HG03135 (cell line): ENCODE measurements around the gene HUNK.

ENCODE experiments used
- ATAC-seq: cut with Tn5 transposase; IDR thresholded peaks from one replicate; pipeline ENCODE4 v1.9.1; 2021; ENCODE audit warnings: mild to moderate bottlenecking, moderate library complexity; ENCODE audit not compliant: unreplicated experiment

Gene HUNK

DNA sequence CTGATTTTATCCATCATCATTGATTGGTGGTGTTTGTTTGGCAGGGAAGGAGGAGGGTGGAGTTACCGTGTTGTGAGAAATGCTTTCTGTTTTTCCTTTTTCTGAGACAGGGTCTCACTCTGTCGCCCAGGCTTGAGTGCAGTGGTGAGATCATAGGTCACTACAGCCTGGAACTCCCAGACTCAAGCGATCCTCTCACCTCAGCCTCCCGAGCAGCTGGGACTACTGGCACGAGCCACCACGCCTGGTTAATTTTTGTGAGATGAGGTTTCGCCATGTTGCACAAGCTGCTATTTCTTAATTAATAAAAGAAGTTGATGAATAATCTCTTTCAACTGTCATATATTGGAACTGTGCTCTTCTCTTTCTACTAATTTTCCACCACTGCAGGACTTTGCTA is 44.3 kb downstream of the HUNK start:
- ATAC-seq, result no peak

DNA sequence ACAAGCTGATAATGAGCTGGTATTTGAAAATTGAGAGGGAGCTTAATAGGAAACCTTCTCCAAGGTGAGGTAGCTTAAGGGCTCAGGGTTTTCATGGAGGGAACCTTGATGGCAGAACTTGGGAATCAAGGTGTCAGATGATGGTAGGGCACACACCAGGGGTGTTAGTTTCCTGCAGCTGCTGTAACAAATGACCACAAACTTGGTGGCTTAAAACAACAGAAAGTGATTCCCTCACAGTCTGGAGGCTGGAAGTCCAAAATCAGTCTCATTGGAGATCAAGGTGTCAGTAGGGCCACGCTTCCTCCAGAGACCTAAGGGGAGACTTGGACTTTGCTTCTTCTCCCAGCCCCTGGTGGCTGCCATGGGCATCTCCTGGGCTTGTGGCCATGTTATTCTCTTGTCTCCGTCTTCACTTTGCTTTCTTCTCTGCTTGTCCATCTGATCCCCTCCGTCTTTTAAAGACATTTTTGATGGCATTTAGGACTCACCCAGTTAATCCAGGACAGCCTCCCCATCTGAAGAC is 45.5 kb downstream of the HUNK start:
- no peak for ATAC-seq

DNA sequence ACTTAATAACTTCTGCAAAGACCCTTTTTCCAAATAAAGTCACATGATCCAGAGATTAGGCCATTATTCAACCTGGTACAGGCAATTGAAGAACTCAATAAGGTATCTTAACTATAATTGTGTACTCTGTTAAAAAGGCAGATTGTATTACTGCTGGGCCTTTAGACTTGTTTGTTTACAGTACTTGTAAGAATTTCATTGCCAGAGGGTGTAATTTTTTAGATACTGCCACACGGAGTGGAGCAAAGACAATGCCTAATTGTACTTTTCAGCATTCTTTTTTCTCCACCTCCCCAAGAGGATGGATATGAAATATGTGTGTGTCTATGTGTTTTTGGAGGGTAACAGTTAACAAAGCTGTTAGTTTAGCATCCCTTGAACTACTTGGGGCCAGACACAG is 47.5 kb downstream of the HUNK start:
- no peak for ATAC-seq

DNA sequence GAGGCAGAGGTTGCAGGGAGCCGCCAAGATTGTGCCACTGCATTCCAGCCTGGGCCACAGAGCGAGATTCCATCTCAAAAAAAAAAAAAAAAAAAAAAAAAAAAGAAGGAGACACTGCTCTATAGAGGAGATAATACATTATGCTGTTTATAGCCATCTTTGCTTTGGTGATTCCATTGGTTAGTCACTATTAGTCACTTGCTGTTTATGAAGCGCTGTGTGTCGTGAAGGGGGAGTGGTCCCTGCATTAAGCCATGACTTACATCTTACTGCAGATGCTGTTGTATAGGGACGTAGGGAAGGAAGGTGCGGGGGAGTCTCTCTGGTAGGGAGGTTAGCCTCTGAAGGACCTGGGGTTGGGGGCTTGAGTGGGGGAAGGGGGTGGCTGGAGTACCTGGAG is 48.3 kb downstream of the HUNK start:
- ATAC-seq, result no peak

DNA sequence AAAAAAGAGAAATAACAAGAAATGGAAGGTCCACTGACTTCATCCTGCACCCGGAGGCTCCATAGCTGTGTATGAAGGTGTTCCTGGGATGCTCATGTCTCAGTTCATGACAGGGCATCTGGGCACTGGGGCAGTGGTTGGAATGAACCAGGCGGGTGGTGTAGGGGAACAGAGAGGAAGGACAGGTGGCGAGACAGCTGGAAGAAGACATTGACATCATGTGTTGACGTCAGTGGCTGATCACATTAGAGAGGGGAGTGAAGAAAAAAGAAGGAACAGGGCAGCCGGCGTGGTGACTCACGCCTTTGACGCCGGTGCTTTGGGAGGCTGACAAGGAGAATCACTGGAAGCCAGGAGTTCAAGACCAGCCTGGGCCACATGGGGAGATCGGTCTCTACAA is 50.1 kb downstream of the HUNK start:
- ATAC-seq, result no peak

DNA sequence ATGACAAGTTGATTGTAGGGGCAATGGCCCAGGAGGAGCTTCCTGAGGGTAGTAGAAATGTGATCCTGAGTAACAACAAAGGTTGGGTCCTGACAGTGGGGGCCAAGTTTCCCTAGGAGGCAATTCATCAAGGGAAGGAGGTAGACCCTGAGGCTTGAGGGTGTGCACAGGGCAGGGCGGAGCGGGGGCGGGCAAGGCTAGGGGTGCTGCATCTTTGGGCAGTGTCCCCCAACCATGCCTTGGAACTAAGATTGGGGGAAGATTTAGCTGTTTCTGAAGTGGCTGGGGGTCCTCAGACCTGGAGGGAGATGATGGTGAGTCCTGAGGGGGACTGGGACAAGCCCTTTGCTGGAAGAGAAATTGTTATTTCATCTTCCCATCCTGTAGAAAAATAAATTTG is 50.9 kb downstream of the HUNK start:
- ATAC-seq, result no peak

DNA sequence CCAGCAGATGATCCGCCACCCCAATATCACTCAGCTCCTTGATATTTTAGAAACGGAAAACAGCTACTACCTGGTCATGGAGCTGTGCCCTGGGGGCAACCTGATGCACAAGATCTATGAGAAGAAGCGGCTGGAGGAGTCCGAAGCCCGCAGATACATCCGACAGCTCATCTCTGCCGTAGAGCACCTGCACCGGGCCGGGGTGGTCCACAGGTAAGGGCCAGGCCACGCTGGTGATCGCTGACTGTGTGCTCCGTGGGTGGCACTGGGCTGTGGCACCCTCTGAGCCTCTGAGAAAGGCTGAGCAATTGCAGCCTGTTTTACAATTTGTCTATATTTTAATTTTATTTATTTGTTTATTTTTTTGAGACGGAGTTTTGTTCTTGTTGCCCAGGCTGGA is 51.7 kb downstream of the HUNK start:
- ATAC-seq, result no peak

DNA sequence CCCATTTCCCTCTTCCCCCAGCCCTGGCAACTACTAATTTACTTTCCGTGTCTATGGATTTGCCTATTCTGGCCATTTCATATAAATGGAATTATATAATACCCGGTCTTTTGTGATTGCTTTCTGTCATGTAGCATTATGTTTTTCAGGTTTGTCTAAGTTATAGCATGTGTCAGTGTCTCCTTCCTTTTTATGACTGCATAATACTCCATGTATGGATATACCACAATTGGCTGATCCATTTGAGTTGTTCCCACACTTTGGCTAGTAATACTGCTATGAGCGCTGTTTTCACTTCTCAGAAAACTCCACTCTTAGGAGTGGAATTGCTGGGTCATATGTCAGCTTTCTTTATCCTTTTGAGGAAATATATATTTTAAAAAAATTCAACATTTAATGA is 53.7 kb downstream of the HUNK start:
- ATAC-seq, result no peak

DNA sequence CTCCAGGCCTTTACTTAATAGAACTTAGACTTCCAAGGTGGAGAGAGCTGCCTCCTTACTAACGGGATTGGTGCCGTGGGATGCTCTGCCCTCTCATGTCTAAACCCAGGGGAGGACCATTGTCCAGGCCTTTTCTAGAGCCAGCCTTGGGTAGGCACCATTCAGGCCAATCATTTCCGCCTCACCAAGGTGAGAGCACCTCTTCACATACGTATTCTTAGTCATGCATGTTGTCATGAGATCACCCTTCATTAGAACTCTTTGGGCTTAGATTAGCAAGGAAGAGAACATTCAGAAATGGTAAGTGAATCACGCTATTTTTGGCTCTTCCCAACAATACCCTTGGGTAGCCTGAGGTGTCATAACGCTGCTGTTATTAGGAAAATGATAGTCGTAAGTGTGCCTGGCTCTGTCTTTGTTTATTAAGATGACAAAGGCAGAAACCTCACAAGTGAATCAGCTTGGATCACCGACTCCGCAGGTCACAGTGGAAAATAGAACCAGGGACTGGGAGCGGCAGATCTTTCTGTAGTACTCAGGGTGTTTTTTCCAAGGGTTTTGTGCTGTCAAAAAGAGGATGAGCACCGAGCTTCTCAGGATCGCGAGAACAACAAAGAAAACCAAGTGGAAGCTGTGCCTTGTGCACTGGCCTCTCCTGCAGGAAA is 55.0 kb downstream of the HUNK start:
- no peak for ATAC-seq

DNA sequence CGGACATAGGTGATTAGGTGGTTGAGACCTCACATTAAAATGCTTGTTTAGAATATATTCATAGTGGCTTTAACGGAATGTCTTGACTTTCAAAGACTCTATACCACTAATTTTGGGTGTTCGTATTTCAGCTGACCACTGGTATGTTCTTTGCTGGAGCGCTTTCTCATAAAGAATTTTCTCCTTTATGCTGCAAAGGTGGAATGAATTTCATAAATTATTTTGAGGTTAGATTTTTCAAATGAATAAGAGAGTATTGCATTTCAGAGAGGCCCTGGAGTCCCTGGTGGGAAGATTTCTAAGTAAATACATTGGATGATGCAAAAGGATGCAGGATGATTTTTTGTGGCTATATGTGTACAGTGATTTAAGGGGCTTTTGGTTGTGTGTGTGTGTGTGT is 55.8 kb downstream of the HUNK start:
- no peak for ATAC-seq

DNA sequence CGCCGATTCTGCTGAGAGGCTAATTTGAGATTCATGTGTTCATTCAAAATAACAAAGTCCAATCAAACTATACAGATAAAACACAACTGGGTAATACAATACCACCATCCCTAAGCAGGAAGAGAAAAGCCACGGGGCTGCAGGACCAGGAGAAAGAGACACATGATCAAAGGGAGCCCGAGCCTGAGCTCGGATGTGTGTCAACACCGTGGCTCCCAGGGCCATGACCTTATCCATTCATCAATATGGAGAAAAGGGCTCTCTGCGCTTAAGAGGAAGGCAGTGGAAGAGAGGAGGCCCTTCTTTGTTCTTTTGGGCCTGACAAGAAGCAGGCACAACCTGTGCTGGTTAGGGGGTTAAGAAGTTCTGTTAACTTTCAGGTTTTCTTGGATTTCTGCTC is 56.7 kb downstream of the HUNK start:
- no peak for ATAC-seq

DNA sequence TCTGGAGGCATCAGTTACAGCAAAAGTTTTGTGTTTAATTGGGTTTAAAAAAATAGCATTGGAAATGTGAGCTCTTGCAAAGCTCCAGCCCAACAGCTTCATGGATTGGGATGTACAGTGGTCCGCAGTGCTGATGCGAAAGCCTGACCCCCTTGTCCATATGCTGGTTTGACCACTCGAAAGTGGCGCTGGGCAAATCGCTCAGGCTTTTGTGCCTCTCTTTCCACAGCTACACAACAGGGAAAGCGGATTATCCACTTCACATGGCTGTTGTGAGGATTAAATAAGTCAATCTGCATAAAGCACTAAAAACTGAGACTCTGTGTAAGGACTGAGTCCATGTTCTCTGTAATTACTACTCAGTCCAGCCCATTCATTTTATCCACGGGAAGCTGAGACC is 57.2 kb downstream of the HUNK start:
- ATAC-seq, result no peak

DNA sequence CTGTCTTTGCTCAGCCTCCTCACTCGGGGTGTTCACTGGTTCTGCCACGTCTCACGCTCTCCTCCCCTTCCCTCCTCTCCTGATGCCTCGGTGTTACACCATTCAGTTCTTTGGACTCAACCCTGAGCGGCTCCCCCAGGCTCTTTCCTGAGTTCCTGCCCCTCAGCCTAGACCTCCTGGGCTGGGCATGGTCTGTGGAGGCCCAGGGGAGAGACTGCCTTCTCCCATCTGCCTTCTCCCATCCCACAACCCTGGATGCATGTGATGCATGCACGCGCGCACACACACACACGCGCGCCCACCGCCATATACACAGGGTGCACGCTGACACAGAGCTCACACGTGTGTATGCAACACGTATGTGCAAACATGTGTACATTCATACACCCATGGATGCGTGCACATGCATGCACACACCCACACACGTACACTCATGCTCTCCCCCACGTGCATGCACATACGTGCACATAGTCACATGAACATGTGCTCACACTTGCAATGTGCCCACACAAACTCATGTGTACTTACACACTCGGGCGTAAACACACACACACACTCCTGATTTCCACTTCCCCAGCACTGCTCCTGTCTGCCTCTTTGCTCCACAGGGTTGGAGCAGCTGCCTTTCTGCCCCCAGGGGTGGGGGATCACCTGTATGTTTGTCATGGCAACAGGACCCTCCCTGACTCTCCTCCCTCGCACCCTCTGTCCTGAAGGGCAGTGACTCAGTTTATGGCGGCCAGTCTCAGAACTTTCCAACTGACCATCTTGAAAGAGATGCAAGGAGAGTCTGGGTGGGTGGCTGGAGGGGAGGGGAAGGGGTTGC is 59.0 kb downstream of the HUNK start:
- ATAC-seq, result no peak

DNA sequence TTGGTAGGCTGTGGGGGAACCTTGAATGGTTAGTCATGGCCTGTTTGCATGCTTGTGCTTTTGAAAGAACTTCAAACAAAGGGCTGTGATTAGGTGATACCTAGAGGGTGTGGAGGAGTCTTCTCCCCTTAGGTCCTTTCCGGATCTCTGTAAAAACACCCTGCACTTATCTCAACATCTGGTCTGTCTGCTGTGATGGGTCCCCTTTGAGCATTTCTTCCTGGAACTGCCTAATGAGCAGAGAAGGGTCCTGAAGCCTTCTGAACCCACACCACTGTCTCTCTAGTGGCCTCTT is 59.6 kb downstream of the HUNK start:
- no peak for ATAC-seq

DNA sequence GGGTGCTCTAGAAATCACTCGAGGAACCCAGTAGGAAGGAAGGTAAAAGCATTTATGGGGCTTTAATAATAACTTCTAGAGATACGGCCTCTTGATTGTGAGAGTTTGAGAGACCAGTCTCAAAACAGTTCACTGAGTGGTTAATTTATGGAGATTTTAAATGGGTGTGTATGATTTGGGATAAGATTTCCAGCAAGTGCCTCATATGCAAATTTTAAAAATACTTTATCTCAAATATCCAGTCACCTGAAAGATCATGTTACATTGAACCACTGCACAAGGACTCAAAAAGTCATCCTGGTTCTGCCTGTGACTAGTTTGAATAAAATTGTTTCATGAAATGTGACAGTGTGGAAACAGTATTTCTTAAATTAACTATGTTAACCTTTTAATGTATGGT is 64.5 kb downstream of the HUNK start:
- no peak for ATAC-seq

DNA sequence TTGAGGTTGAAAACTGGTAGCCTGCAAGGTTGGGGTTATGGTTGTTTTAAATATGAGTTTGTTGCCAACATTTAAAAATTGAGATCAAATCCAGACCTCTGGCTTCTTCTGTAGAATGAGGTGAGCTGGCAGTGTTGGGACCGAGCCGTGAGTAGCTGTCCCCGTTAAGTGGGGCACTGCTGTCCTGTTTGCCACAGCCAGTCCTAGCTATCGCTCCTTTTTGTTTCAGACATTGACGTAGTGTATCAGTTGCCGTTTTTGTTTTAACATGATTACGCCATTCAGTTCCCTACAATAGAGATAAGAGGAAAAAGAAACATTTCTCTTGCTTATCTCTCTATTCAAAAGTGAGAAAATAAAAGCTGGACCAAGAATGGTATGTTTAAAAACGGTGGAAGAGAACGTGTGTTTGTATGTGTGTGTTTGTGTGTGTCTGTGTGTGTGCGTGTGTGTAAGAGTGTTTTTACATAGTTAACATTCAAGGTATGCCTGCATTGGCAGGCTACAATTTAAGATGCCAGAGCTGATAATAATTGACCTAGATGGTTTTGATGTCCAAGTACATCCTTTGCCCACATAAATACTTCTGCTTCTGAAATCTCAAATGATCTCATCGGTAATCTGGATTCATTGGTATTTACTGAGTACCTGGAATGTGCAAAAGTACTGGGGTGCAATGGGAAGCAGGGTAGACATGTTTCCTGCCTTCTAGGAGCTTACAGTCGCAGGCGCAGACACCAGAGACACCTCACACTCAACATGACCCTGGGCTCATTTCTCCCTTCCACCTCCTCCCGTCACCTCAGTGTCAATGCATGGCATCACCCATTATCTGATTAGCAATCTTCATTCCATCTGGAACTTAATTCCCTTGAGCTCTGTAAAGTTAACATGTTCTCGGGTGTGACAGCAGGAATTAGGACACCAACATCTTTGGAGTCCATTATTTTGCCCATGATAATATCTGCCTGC is 65.8 kb downstream of the HUNK start:
- no peak for ATAC-seq

DNA sequence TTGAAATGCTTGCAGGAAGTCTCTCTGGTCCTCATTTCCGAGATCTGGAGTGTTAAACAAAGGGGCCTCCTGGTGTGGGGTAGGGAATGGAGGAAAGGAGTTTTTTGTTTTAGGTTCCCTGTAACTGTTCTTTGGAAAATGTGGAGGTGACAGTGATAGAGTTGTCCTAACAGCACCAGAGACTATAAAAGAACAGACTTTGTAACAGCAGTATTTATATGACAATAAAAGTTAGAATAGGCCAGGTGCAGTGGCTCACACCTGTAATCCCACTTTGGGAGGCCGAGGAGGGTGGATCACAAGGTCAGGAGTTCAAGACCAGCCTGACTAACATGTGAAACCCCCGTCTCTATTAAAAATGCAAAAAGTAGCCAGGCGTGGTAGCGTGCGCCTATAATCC is 68.9 kb downstream of the HUNK start:
- no peak for ATAC-seq

DNA sequence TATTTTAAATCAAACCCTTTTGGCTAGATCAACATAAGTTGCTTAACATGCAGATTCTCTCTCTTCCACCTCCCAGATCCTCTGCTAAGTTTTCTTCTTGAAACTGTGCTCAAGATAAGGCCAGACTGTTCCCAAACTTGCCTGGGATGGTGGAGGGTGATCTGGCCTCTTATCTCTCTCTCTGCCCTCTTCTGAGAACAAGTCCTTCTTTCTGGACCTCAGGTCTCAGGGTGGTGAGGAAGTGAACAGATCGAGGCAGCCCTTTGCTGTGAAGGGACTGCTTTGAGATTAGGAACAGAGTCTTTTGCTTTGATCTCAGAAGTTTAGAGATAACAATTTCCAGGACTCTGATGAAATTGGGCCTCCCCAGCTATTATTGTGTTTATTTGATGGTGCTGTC is 70.7 kb downstream of the HUNK start:
- ATAC-seq, result no peak

DNA sequence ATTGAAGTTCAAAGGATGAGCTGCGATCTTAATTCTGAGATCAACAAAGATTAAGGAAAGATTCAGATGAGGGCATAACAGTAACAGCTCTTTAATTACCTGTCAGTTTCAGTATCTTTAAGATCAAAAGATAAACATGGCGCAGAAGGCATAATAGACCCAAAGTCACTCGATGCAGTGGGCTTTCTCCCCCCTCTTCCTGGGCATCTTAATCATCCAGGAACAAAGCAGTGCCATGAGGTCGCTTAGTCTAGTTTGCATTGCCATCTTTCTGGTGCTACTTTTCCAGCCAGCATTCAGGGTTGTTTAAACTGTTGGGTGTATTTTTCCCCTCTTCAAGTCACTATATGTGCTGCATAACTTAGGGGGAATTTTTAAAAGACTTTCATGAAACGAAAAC is 72.3 kb downstream of the HUNK start:
- ATAC-seq, result no peak

DNA sequence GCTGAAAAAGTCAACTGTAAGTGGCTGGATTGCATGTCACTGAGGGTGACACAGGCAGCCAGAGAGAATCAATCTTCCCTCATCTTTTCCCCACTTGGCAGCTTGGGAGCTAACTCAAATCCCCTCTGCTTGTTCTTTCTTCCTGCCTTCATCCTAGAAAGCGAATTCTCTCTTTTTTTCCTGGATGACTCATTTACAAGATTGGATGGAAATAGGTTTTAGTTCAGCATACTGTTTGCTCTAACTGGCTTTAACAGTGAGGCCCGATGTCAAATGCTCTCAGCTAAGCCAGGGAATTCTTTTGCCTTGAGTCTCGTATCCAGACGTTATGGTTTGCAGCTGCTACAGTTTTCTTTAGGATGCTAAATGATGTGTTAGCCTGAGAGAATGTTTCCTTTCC is 72.7 kb downstream of the HUNK start:
- ATAC-seq, result no peak

DNA sequence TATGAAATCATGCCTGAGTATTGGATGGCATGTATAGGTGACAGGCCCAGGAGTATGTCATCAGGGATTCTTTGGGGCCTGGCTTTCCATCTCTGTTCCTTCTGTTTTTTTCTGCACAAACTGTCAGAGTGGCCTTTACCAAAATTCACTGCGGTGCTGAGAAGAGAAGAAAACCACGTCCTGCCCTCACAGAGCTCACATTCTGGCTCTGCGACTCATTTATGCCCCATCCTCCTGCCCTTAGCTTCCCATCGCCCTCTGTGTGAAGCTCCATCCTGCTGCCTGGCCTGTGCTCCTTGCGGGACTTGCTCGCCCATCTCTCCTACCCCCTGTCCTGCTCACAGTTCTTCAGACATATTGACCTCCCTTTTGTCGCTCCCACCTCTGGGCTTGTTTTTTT is 73.4 kb downstream of the HUNK start:
- ATAC-seq, result no peak
